Activated T-cell treated with anti-CD3 and anti-CD28 coated beads for 1 hour (primary cell): ENCODE data around the gene UBE2I.
"Not testable (repeated sequence)": the region's sequence is repeated elsewhere in the genome, so short reads cannot be mapped to it uniquely, and the experiment has no call there.

Experiments used
- DNase-seq: peaks from one replicate; pipeline ENCODE4 v3.0.0-alpha.2; 2020; ENCODE audit warnings: low read depth

The UBE2I gene

DNA sequence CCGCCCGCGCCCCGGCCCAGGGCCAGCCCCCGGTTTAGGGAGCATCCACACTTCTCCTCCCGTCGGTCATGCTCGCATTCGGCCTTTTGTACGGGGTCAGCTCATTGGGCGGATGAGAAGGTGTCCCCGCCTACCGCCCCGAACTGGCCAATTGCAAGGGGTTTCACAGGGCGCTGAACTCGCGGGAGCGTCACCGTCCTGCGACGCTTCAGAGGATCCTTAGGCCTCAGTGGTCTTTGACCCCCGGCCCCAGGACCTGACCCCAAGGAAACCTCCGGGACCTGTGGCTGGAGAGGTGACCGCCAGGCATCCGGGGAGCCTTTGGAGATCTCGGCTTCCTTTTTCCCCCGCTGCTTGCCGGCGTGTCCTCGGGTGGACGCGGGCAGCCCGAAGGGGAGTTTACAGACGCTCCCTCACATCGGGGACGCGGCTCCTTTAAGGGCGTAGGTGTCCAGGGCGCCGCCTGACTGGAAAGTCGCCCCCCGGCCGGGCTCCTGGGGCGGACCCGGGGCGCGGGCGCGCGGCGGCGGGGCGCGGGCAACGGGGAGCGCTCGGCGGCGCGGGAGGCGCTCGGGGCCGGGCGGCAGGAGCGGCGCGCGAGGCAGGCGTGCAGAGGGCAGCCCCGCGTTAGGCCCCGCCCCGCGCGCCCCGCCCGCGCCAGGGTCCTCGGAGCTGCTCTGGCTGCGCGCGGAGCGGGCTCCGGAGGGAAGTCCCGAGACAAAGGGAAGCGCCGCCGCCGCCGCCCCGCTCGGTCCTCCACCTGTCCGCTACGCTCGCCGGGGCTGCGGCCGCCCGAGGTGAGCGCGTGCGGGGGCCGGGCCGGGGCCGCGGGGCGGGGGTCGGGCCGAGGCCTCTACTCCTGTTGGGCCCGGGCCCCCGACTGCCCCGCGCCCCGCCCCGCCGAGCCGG is at the start of gene UBE2I:
TSS of gene UBE2I (plus strand) at position 660 of the 909 bp plus-strand sequence. CDS start 4,395 bp downstream, outside the sequence.
- DNase-seq: peak; percentile 98

GRCh38 chr16:1259760-1260068 is 49.7 kb upstream of the UBE2I start:
- DNase-seq: no peak

DNA sequence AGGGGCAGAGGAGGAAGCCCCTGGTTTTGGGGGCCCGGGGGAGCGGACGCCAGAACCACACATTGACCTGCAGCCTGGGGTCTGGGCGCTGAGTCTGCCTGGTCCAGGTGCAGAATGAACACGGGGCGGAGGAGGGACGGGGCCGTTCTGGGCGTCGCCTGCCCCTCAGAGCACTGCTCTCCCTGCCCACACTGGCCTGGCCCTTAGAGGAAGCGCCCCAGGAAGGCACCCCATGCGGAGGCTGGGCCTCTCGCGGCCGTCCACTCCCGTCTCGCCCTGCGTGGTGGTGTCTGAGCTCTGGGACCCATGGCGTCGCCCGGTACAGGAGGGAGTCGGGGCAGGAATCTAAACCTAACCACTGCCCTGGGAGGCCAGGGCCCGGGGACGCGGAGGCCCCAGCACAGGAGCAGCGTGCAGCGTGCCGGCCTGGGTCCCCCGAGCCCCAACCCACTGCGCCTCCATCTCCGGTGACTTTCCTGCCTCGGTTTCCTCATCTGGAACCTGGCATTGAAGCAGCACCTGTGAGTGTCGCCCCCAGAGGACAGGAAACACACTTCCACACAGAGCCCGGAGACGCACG is 49.2 kb upstream of the UBE2I start:
- no peak for DNase-seq

GRCh38 chr16:1261131-1261892 is 48.1 kb upstream of the UBE2I start:
- no peak for DNase-seq

DNA sequence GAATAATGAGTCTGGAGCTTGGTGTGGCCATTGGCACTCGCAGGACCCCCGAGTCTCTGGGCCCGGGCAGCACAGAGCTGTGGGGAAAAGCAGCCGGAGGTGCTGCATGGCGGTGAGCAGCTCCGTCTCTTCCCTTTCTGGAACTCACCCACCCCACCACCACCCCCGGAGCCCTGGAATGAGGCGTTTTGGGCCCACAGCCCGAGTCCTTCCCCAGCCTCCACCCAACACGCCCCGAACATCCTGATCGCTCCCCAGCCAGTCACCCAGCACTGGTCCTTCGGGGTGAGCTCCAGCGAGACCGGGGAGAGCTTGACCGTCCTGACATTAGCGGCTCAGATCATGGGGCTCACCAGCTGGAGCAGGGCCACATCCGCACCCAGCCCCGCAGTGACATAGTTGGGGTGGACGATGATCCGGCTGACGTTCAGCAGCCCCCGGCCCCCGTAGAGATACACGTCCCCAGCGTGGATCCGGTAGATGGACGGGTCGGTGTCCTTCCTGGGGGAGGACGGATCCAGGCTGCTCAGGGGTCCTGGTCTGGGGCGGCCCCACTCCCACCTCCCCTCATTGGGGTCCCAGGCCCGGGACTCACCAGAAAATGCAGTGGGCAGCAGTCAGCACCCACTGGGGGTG is 47.1 kb upstream of the UBE2I start:
- no peak for DNase-seq

- DNase-seq: no peak
Observed at GRCh38 chr16:1262846-1263221, 46.6 kb upstream of the UBE2I start.

DNA sequence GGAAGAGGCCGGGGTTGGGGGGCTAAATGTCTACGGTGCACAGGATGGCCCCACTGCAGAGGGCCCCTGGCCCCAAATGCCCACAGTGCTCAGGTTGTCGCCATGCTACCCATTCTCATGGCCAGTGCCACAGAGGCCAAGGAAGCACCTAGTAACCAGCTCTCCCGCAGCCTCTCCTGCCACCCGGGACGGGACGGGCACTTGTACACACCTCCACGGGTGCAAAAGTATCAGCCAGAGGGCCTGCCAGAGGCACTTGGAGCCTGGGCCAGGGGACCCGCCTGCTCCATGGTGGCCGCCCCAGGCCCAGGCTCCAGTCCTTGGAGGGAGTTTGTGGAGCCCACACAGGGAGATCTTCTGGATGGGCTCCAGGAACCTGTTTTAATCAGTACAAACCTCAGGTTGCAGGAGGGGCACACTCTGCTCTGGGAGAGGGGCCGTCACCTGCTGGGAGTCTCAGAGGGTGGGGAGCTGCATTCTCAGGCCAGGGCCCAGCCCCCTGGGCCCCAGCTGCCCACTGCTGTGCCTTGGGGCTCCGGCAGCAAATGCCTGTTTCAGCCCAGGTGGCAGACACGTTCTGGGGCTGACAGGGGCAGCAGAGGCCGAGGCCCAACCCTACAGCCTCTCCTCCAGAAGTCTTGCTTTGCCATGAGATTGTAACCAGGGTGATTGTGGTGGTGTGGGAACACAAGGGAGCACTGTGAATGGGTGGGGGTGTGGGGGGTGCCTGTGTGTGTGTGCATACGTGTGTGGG is 45.7 kb upstream of the UBE2I start:
- DNase-seq: no peak

DNA sequence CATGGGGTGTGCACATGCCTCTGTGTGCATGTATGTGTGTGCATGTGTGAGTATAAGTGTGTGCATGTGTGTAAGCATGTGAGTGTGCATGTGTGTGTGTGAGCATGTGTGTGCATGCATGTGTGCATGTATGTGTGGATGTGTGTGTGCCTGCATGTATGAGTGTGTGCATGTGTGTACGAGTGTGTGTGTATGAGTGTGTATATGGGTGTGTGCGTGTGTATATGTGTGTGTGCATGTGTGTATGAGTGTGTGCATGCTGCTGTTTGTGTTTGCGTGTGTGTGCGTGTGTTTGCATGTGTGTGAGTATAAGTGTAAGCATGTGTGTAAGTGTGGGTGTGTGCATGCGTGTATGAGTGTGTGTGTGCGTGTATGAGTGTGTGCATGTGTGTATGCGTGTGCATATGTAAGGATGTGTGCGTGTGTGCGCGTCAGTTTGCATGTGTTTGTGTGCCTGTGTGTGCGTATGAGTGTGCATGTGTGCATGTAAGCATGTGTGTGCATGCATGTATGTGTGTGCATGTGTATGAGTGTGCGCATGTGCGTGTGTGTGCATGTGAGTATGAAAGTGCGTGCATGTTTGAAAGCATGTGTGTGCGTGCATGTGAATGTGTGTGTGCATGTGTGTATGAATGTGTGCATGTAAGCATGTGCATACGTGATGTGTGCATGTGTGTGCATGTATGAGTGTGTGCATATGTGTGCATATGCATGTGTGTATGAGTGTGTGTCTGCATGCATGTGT is 44.9 kb upstream of the UBE2I start:
- no peak for DNase-seq

- no peak for DNase-seq
Observed at GRCh38 chr16:1265090-1265630, 44.3 kb upstream of the UBE2I start.

- no peak for DNase-seq
Observed at GRCh38 chr16:1265826-1266225, 43.6 kb upstream of the UBE2I start.

- not testable (repeated sequence) for DNase-seq
Observed at GRCh38 chr16:1269418-1269817, 40.0 kb upstream of the UBE2I start.

- DNase-seq: no peak
Observed at GRCh38 chr16:1271380-1271723, 38.1 kb upstream of the UBE2I start.

DNA sequence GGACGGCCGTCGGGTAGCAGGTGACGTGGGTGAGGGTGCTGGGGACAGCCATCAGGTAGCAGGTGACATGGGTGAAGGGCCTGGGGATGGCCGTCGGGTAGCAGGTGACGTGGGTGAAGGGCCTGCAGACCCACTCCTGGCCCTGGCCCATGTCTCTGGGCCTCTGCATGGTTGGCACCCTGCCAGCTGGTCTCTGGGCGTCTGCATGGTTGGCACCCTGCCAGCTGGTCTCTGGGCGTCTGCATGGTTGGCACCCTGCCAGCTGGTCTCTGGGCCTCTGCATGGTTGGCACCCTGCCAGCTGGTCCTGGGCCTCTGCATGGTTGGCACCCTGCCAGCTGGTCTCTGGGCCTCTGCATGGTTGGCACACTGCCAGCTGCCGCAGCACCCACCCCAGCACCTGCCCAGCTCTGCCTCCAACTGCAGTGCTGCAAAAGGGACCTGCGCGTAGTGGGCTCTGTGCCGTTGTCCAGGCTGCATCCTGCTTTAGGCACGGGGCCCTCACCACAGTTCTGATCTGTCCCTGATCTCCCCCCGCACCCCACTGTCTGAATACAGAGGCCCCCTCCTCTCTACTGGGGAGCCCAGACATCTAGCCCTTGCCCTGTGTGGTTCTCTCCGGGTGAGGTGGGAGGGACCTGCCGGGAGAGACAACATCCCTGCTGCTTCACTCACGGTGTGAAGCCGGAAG is 37.6 kb upstream of the UBE2I start:
- not testable (repeated sequence) for DNase-seq

DNA sequence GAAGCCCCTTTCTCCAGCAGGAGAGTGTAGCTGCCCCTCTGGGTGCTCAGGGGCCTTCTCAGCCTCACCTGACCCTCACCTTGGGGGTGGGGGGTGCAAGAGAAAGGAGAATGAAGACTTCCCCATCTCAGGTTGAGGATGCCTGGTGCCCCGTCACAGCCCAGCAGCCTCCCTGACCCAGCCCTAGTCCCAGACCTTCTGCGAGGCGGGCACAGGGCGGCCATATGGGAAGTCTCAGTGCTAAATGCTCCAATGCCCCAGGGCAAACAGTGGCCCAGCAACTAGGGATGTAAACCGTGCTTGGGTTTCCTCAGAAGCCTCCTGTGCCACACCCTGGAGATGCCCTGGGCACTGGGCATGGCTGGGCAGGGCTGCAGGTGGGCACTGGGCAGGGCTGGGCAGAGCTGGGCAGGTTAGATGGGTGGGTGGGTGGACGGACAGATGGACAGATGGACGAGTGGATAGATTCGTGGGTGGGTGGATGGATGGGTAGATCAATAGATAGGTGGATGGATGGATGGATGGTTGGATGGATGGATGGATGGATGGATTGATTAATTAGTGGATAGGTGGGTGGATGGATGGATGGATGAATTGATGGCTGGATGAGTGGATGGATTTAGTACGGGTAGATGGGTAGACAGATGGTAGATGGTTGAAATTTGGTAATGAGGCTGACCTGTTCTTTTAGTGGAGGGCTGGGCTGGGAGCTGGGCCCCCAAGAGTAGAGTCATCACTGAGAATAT is 36.8 kb upstream of the UBE2I start:
- DNase-seq: no peak

- DNase-seq: no peak
Observed at GRCh38 chr16:1273816-1274215, 35.6 kb upstream of the UBE2I start.

- no peak for DNase-seq
Observed at GRCh38 chr16:1274767-1275166, 34.7 kb upstream of the UBE2I start.

DNA sequence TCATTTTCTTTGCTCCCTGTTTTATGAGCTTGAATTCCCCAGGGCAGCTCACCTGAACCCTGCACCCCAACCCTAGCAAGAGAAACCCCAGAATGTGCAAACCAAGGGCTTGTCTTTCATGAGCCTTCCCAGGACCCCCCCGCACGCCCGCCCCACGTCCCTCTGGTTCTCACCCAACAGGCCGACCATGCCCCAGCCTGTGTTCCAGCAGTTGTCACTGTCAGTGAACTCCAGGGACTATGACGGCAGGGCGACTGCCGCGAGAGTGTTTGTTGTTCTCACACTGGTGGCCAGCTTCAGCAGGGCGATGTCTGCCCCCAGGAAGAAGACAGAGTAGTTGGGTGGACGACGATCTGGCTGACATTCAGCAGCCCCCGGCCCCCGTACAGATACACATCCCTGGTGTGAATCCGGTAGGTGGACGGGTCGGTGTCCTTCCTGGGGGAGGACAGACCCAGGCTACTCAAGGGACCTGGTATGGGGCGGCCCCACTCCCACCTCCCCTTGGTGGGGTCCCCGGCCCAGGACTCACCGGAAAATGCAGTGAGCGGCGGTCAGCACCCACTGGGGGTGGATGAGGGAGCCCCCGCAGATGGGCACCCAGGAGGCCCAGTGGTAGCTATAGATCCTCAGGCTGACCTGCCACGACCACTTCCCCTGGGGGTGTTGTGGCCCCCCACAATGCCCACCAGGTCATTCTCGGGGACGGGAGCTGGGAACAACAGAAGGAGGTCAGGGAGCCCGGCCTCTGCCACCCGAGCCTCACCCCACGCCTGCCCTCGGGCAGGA is 33.5 kb upstream of the UBE2I start:
- no peak for DNase-seq

- DNase-seq: no peak
Observed at GRCh38 chr16:1276580-1276878, 32.9 kb upstream of the UBE2I start.

- no peak for DNase-seq
Observed at GRCh38 chr16:1277151-1277598, 32.3 kb upstream of the UBE2I start.
